ENCODE results near the gene COL4A2. TPM values are rescaled to one million over a fixed set of nuclear protein-coding genes. Genes with fewer than 3 reads are reported as not detected.

COL4A2 gene
- total RNA-seq, 1 donor from 2014 or later = 1,414 TPM

DNA sequence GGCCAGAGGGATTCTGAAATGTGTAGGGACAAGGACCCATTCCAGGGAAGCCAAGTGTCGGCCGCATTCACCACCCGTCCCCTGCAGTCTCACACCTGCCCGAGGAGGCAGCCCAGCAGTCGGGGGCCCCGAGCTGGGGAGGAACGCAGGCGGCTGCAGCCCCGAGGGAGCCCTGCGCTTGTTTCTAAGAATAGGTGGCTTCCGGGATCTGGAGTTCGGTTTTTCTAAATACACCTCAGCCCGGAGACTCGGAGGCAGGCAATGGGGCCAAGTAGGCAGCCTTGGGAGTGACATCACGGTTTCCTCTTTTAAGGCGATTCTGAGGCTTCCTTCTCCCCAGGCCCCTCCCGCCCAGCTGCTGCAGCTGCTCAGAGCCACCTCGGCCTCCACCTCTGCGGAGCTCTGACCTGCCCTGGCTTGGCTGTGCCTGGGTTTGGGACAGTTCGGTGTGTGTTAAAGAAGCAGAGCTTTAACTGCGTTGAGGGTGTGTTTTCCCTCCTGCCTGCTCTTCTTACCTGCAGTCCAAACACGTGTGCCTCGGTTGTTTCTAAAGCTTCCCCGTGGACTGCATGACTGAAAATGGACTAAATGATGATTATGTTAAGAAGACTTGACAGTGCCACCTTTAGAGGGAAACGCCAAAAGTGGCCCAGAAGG lies 80.5 kb downstream of the COL4A2 start:
- H4K20me1 ChIP-seq (ENCODE audit: insufficient read depth, low read length) = no peaks in the 10 kb centered on the region
- Mint-ChIP-seq H3K9me3 (ENCODE audit: unreplicated experiment) (peaks cover 14% of the 10 kb centered on the region), H3K4me3 (ENCODE audit: unreplicated experiment) (no peak overlapping the region), H3K27ac (ENCODE audit: unreplicated experiment) (no peak overlapping the region), H3K36me3 (ENCODE audit: low read depth, unreplicated experiment) (peaks cover 74% of the 10 kb centered on the region), H3K27me3 (ENCODE audit: low read depth, unreplicated experiment) (no peaks in the 10 kb centered on the region), H3K4me1 (ENCODE audit: low read depth, unreplicated experiment) (peaks cover 53% of the 10 kb centered on the region)
- H2AFZ ChIP-seq (ENCODE audit: low read depth, low read length) = no peak overlapping the region
- no peaks in the 10 kb centered on the region for H3K27me3 ChIP-seq (ENCODE audit: insufficient read depth, low read length)
- peak overlapping the region; percentile 80 for H3K9ac ChIP-seq (ENCODE audit: low read length)
- peak overlapping the region; percentile 22 for H3K4me2 ChIP-seq (ENCODE audit: low read length)
- no peak overlapping the region for H3K4me3 ChIP-seq (ENCODE audit: insufficient read depth, low read depth, low read length)
- no peak for FAIRE-seq
- DNase-seq (ENCODE audit: low read depth) = no peak
- peaks cover 66% of the 10 kb centered on the region for H3K79me2 ChIP-seq (ENCODE audit: insufficient read depth, low read length)
- no peaks in the 10 kb centered on the region for H3K9me3 ChIP-seq (ENCODE audit: insufficient read depth, low read depth, low read length)
- H3K27ac ChIP-seq (ENCODE audit: low read depth, low read length) = peak overlapping the region; percentile 98
- TF ChIP-seq, protein P1, sequence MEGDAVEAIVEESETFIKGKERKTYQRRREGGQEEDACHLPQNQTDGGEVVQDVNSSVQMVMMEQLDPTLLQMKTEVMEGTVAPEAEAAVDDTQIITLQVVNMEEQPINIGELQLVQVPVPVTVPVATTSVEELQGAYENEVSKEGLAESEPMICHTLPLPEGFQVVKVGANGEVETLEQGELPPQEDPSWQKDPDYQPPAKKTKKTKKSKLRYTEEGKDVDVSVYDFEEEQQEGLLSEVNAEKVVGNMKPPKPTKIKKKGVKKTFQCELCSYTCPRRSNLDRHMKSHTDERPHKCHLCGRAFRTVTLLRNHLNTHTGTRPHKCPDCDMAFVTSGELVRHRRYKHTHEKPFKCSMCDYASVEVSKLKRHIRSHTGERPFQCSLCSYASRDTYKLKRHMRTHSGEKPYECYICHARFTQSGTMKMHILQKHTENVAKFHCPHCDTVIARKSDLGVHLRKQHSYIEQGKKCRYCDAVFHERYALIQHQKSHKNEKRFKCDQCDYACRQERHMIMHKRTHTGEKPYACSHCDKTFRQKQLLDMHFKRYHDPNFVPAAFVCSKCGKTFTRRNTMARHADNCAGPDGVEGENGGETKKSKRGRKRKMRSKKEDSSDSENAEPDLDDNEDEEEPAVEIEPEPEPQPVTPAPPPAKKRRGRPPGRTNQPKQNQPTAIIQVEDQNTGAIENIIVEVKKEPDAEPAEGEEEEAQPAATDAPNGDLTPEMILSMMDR (IDR thresholded peaks at IDR 0.05; ENCODE audit: insufficient read depth, low read depth, low read length) = no peak
- TF ChIP-seq EZH2 (IDR thresholded peaks at IDR 0.05; ENCODE audit: insufficient read depth, low read length) = no peak
- peaks cover 50% of the 10 kb centered on the region for H3K4me1 ChIP-seq (ENCODE audit: insufficient read depth, low read length)
- H3K36me3 ChIP-seq (ENCODE audit: insufficient read depth, low read length) = no peaks in the 10 kb centered on the region

GRCh38 chr13:110388108-110388943 lies 81.2 kb downstream of the COL4A2 start:
- H3K9me3 ChIP-seq (ENCODE audit: insufficient read depth, low read depth, low read length) = no peaks in the 10 kb centered on the region
- no peak overlapping the region for H3K4me3 ChIP-seq (ENCODE audit: insufficient read depth, low read depth, low read length)
- peak overlapping the region; percentile 80 for H3K9ac ChIP-seq (ENCODE audit: low read length)
- H4K20me1 ChIP-seq (ENCODE audit: insufficient read depth, low read length) = no peaks in the 10 kb centered on the region
- Mint-ChIP-seq H3K27me3 (ENCODE audit: low read depth, unreplicated experiment) (no peaks in the 10 kb centered on the region), H3K4me1 (ENCODE audit: low read depth, unreplicated experiment) (peaks cover 51% of the 10 kb centered on the region), H3K36me3 (ENCODE audit: low read depth, unreplicated experiment) (peaks cover 73% of the 10 kb centered on the region), H3K27ac (ENCODE audit: unreplicated experiment) (peak overlapping the region; percentile 96), H3K9me3 (ENCODE audit: unreplicated experiment) (peaks cover 14% of the 10 kb centered on the region), H3K4me3 (ENCODE audit: unreplicated experiment) (peak overlapping the region; percentile 5)
- peaks cover 55% of the 10 kb centered on the region for H3K4me1 ChIP-seq (ENCODE audit: insufficient read depth, low read length)
- H3K36me3 ChIP-seq (ENCODE audit: insufficient read depth, low read length) = no peaks in the 10 kb centered on the region
- DNase-seq (ENCODE audit: low read depth) (peak; percentile 87), FAIRE-seq (peak; percentile 77)
- H3K27me3 ChIP-seq (ENCODE audit: insufficient read depth, low read length) = no peaks in the 10 kb centered on the region
- peak overlapping the region; percentile 98 for H3K27ac ChIP-seq (ENCODE audit: low read depth, low read length)
- H3K4me2 ChIP-seq (ENCODE audit: low read length) = peak overlapping the region; percentile 22
- H2AFZ ChIP-seq (ENCODE audit: low read depth, low read length) = no peak overlapping the region
- TF ChIP-seq, protein P1 (IDR thresholded peaks at IDR 0.05; ENCODE audit: insufficient read depth, low read depth, low read length) = no peak
- TF ChIP-seq EZH2 (IDR thresholded peaks at IDR 0.05; ENCODE audit: insufficient read depth, low read length) = no peak
- H3K79me2 ChIP-seq (ENCODE audit: insufficient read depth, low read length) = peaks cover 60% of the 10 kb centered on the region

All from astrocyte (in vitro differentiated cells and primary cell).